ENCODE measurements around the gene HSPA4L. TPM values are rescaled to one million over a fixed set of nuclear protein-coding genes. Genes with fewer than 3 reads are reported as not detected.

The HSPA4L gene
- polyA plus RNA-seq, 4 donors: 7.4 to 13.7 (median 10.9) TPM

- DNase-seq (ENCODE audit: low read depth in 4 of 4, low spot score in 2 of 4): peak in 3 of 4 donors; percentile 26 to 46 (median 46)
Observed at GRCh38 chr4:127783026-127783769, 1.1 kb downstream of the HSPA4L start.

GRCh38 chr4:127783955-127784770, 2.0 kb downstream of the HSPA4L start:
- DNase-seq (ENCODE audit: low read depth in 4 of 4, low spot score in 2 of 4): no peak

GRCh38 chr4:127788517-127788916, 6.4 kb downstream of the HSPA4L start:
- DNase-seq (ENCODE audit: low read depth in 4 of 4, low spot score in 2 of 4): no peak

- no peak for DNase-seq (ENCODE audit: low read depth in 4 of 4, low spot score in 2 of 4)
Observed at GRCh38 chr4:127791391-127791790, 9.3 kb downstream of the HSPA4L start.

GRCh38 chr4:127793528-127793927, 11.4 kb downstream of the HSPA4L start:
- no peak for DNase-seq (ENCODE audit: low read depth in 4 of 4, low spot score in 2 of 4)

- no peak for DNase-seq (ENCODE audit: low read depth in 4 of 4, low spot score in 2 of 4)
Observed at GRCh38 chr4:127799711-127800110, 17.6 kb downstream of the HSPA4L start.

- no peak for DNase-seq (ENCODE audit: low read depth in 4 of 4, low spot score in 2 of 4)
Observed at GRCh38 chr4:127809173-127809800, 27.2 kb downstream of the HSPA4L start.

- no peak for DNase-seq (ENCODE audit: low read depth in 4 of 4, low spot score in 2 of 4)
Observed at GRCh38 chr4:127810551-127810950, 28.4 kb downstream of the HSPA4L start.

GRCh38 chr4:127822430-127822829, 40.3 kb downstream of the HSPA4L start:
- DNase-seq (ENCODE audit: low read depth in 4 of 4, low spot score in 2 of 4): no peak

- DNase-seq (ENCODE audit: low read depth in 4 of 4, low spot score in 2 of 4): no peak
Observed at GRCh38 chr4:127828121-127828520, 46.0 kb downstream of the HSPA4L start.

GRCh38 chr4:127829014-127829413, 46.9 kb downstream of the HSPA4L start:
- no peak for DNase-seq (ENCODE audit: low read depth in 4 of 4, low spot score in 2 of 4)

- DNase-seq (ENCODE audit: low read depth in 4 of 4, low spot score in 2 of 4): no peak
Observed at GRCh38 chr4:127832585-127832984, 50.5 kb downstream of the HSPA4L start.

- DNase-seq (ENCODE audit: low read depth in 4 of 4, low spot score in 2 of 4): no peak
Observed at GRCh38 chr4:127843704-127844600, 61.8 kb downstream of the HSPA4L start.

GRCh38 chr4:127844601-127845116, 62.5 kb downstream of the HSPA4L start:
- DNase-seq (ENCODE audit: low read depth in 4 of 4, low spot score in 2 of 4): no peak

GRCh38 chr4:127846061-127846460, 63.9 kb downstream of the HSPA4L start:
- no peak for DNase-seq (ENCODE audit: low read depth in 4 of 4, low spot score in 2 of 4)

- no peak for DNase-seq (ENCODE audit: low read depth in 4 of 4, low spot score in 2 of 4)
Observed at GRCh38 chr4:127846765-127847164, 64.6 kb downstream of the HSPA4L start.

GRCh38 chr4:127849505-127850234, 67.5 kb downstream of the HSPA4L start:
- DNase-seq (ENCODE audit: low read depth in 4 of 4, low spot score in 2 of 4): no peak

- no peak for DNase-seq (ENCODE audit: low read depth in 4 of 4, low spot score in 2 of 4)
Observed at GRCh38 chr4:127852661-127853060, 70.5 kb downstream of the HSPA4L start.

- DNase-seq (ENCODE audit: low read depth in 4 of 4, low spot score in 2 of 4): no peak
Observed at GRCh38 chr4:127856196-127856812, 74.2 kb downstream of the HSPA4L start.
